ENCODE results near the gene ETHE1.

The ETHE1 gene

GRCh38 chr19:43540381-43540780 is 13.4 kb upstream of the ETHE1 start:
- TF ChIP-seq CTCF (IDR thresholded peaks at IDR 0.05) (no peak), ZFX (IDR thresholded peaks at IDR 0.05; ENCODE audit: borderline replicate concordance) (no peak)
- H3K27ac ChIP-seq: no peak overlapping the region

- TF ChIP-seq ZFX (IDR thresholded peaks at IDR 0.05; ENCODE audit: borderline replicate concordance): no peak
- TF ChIP-seq CTCF (IDR thresholded peaks at IDR 0.05): no peak
- H3K27ac ChIP-seq: no peak overlapping the region
Observed at GRCh38 chr19:43538922-43539321, 11.9 kb upstream of the ETHE1 start.

GRCh38 chr19:43534816-43535761 is 8.1 kb upstream of the ETHE1 start:
- TF ChIP-seq CTCF (IDR thresholded peaks at IDR 0.05): peak; percentile 54
- no peak for TF ChIP-seq ZFX (IDR thresholded peaks at IDR 0.05; ENCODE audit: borderline replicate concordance)
- H3K27ac ChIP-seq: peak overlapping the region; percentile 97

- peak overlapping the region; percentile 97 for H3K27ac ChIP-seq
- TF ChIP-seq ZFX (IDR thresholded peaks at IDR 0.05; ENCODE audit: borderline replicate concordance) (no peak), CTCF (IDR thresholded peaks at IDR 0.05) (no peak)
Observed at GRCh38 chr19:43534305-43534815, 7.4 kb upstream of the ETHE1 start.

GRCh38 chr19:43533546-43534304 is 6.7 kb upstream of the ETHE1 start:
- TF ChIP-seq ZFX (IDR thresholded peaks at IDR 0.05; ENCODE audit: borderline replicate concordance) (no peak), CTCF (IDR thresholded peaks at IDR 0.05) (no peak)
- H3K27ac ChIP-seq: peak overlapping the region; percentile 97

- peak within 1 kb of the TSS; percentile 97 for H3K27ac ChIP-seq
- TF ChIP-seq CTCF (IDR thresholded peaks at IDR 0.05): no peak
- TF ChIP-seq ZFX (IDR thresholded peaks at IDR 0.05; ENCODE audit: borderline replicate concordance): no peak
Observed at GRCh38 chr19:43532962-43533545, 6.1 kb upstream of the ETHE1 start, which contains the start of gene ZNF575. ZNF575 (plus strand) TSS chr19:43533188; CDS start chr19:43534423, 1,235 bp downstream.

All from 22Rv1 (cell line).